Parathyroid adenoma (tissue), 2 donors: Measurements from ENCODE around the gene DENND4A.

Experiments
- H2AFZ ChIP-seq: fragments of 300-600 bp; sonication (generic); one replicate; pipeline ENCODE4 v1.7.0; 2017; ENCODE audit warnings: antibody characterized with exemption, mild to moderate bottlenecking
- H3K27ac ChIP-seq: fragments of 300-600 bp; sonication (generic); one replicate; pipeline ENCODE4 v1.7.0; 2017
- H3K27me3 ChIP-seq: fragments of 300-600 bp; sonication (generic); one replicate; pipeline ENCODE4 v1.7.0; 2017; ENCODE audit warnings: low read length; ENCODE audit not compliant: control insufficient read depth, insufficient read depth
- H3K36me3 ChIP-seq: fragments of 300-600 bp; sonication (generic); one replicate; pipeline ENCODE4 v1.7.0; 2017; ENCODE audit warnings: low read length; ENCODE audit not compliant: control insufficient read depth, insufficient read depth
- H3K4me1 ChIP-seq: fragments of 300-600 bp; sonication (generic); one replicate; pipeline ENCODE4 v1.7.0; 2017; ENCODE audit warnings: control low read depth
- H3K4me2 ChIP-seq: fragments of 300-600 bp; sonication (generic); one replicate; pipeline ENCODE4 v1.7.0; 2017; ENCODE audit warnings: low read length
- H3K4me3 ChIP-seq: fragments of 300-600 bp; sonication (generic); one replicate; pipeline ENCODE4 v1.7.0; 2017; ENCODE audit warnings: low read depth, low read length
- H3K79me2 ChIP-seq: fragments of 300-600 bp; sonication (generic); one replicate; pipeline ENCODE4 v1.7.0; 2017; ENCODE audit warnings: control low read depth
- H3K9ac ChIP-seq: fragments of 300-600 bp; sonication (generic); one replicate; pipeline ENCODE4 v1.7.0; 2017; ENCODE audit warnings: mild to moderate bottlenecking
- H3K9me3 ChIP-seq: fragments of 300-600 bp; sonication (generic); one replicate; pipeline ENCODE4 v1.7.0; 2017; ENCODE audit warnings: low read length; ENCODE audit not compliant: control insufficient read depth
- TF ChIP-seq, protein P1 (sequence below): fragments of 300-600 bp; sonication (generic); IDR thresholded peaks from one replicate; pipeline ENCODE4 v1.7.0; 2017; ENCODE audit warnings: antibody characterized with exemption, mild to moderate bottlenecking
- donor health status: primary hyperparathyroidism.

The DENND4A gene

DNA sequence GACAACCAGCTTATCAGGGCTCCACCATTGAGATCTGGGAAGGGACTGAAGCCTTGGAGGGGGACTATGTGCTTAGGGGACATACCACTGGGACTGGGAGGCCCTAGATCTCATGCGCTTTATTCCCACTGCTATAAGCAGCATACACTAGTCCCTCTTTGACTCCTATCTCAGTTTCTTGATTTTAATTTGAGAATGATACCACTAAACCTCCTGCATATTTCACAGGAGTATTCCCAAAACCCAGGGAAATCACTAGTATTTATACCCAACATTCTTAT, 141.1 kb downstream of the DENND4A start:
- Histone ChIP-seq H3K4me3 (no peak overlapping the region), H3K4me1 (no peaks in the 10 kb centered on the region), H3K27ac (no peak overlapping the region), H3K27me3 (no peaks in the 10 kb centered on the region), H2AFZ (no peak overlapping the region), H3K79me2 (no peaks in the 10 kb centered on the region), H3K9me3 (no peaks in the 10 kb centered on the region), H3K9ac (no peak overlapping the region), H3K36me3 (no peaks in the 10 kb centered on the region), H3K4me2 (no peak overlapping the region)
- TF ChIP-seq, protein P1, sequence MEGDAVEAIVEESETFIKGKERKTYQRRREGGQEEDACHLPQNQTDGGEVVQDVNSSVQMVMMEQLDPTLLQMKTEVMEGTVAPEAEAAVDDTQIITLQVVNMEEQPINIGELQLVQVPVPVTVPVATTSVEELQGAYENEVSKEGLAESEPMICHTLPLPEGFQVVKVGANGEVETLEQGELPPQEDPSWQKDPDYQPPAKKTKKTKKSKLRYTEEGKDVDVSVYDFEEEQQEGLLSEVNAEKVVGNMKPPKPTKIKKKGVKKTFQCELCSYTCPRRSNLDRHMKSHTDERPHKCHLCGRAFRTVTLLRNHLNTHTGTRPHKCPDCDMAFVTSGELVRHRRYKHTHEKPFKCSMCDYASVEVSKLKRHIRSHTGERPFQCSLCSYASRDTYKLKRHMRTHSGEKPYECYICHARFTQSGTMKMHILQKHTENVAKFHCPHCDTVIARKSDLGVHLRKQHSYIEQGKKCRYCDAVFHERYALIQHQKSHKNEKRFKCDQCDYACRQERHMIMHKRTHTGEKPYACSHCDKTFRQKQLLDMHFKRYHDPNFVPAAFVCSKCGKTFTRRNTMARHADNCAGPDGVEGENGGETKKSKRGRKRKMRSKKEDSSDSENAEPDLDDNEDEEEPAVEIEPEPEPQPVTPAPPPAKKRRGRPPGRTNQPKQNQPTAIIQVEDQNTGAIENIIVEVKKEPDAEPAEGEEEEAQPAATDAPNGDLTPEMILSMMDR = no peak

DNA sequence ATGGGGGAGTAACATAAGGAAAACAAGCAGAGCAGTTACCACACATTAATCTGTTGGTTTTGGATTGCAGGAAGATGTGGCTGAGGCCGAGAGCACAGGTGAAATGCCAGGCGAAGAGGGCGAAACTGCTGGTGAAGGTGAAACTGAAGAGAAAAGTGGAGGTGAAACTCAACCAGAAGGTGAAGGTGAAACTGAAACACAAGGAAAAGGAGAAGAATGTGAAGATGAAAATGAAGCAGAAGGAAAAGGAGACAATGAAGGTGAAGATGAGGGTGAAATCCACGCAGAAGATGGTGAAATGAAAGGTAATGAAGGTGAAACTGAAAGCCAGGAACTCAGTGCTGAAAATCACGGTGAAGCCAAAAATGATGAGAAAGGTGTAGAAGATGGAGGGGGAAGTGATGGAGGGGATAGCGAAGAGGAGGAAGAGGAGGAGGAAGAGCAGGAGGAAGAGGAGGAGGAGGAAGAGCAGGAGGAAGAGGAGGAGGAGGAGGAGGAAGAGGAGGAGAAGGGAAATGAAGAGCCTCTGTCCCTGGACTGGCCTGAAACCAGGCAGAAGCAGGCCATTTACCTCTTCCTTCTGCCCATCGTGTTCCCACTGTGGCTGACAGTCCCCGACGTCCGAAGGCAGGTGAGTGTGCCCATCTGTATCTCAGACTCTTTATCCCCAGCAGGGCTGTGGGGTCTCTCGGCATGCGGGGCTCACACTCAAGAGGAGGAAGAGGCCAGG, 141.6 kb downstream of the DENND4A start:
- H3K4me3 ChIP-seq = no peak overlapping the region
- H3K9me3 ChIP-seq = no peaks in the 10 kb centered on the region
- H3K9ac ChIP-seq = no peak overlapping the region
- TF ChIP-seq, protein P1 = no peak
- no peak overlapping the region for H3K4me2 ChIP-seq
- no peak overlapping the region for H3K27ac ChIP-seq
- H3K27me3 ChIP-seq = no peaks in the 10 kb centered on the region
- no peaks in the 10 kb centered on the region for H3K79me2 ChIP-seq
- no peaks in the 10 kb centered on the region for H3K4me1 ChIP-seq
- no peaks in the 10 kb centered on the region for H3K36me3 ChIP-seq
- no peak overlapping the region for H2AFZ ChIP-seq

DNA sequence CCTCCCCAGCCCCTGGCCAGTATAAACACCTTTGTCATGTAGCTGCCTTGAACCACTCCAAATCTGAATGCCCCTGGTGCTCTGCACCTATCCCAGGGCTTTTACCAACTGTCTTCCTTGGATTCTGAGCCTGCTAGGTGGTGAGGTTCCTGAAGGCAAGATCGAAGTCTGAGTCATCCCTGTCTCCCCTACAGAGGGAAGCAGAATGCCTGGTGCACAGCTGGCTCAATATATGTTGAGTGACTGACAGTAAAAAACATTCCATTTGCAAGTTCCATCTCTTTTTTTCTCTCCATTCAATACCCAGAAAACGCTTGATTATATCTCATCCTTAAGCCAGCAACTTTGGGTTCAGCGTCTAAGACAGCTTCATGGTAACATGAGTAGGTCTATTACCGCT, 145.6 kb downstream of the DENND4A start:
- Histone ChIP-seq H3K27me3 (no peaks in the 10 kb centered on the region), H3K9ac (no peak overlapping the region), H3K27ac (no peak overlapping the region), H2AFZ (no peak overlapping the region), H3K4me3 (no peak overlapping the region), H3K79me2 (no peaks in the 10 kb centered on the region), H3K36me3 (no peaks in the 10 kb centered on the region), H3K4me2 (no peak overlapping the region), H3K9me3 (no peaks in the 10 kb centered on the region), H3K4me1 (no peaks in the 10 kb centered on the region)
- TF ChIP-seq, protein P1 = no peak

DNA sequence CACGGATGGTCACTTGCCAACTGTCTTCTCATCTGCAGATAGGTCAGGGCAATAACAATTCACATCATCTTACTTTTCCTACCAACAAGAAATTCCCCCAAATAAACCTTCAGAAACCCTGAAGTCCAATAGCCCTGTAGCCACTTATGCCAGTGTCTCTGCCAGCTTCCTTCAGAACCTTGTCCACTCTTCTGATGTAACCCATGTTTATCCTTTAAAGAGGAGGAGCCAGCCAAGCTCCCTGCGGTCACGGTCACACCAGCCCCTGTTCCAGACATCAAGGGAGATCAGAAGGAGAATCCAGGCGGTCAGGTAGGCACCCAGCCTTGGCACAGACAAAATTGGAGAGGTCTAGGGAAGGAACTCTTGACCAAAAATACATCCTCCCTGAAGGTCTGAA, 146.7 kb downstream of the DENND4A start:
- Histone ChIP-seq H3K27me3 (no peaks in the 10 kb centered on the region), H3K4me3 (no peak overlapping the region), H3K4me2 (no peak overlapping the region), H3K9ac (no peak overlapping the region), H3K36me3 (no peaks in the 10 kb centered on the region), H3K79me2 (no peaks in the 10 kb centered on the region), H3K9me3 (no peaks in the 10 kb centered on the region), H2AFZ (no peak overlapping the region), H3K27ac (no peak overlapping the region), H3K4me1 (no peaks in the 10 kb centered on the region)
- TF ChIP-seq, protein P1 = no peak

DNA sequence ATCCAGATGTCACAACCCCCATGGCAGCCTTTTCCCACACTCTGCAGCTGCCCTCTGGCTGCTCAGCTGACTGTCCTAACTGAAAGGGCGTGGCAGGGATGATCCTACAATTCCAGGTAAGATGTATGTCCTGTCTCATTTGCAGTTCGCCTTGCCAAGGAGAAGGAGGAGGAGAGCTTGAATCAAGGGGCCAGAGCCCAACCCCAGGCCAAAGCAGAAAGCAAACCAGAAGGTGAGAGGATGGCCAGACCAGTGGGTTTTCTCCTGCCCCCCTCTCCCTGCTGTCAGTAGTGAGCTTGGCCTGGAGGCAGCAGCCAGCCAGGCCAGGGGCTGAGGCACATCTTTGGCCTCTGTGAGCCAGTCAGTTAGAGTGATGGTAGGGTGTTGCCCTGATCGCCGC, 147.8 kb downstream of the DENND4A start:
- Histone ChIP-seq H3K36me3 (no peaks in the 10 kb centered on the region), H3K4me2 (no peak overlapping the region), H2AFZ (no peak overlapping the region), H3K9me3 (no peaks in the 10 kb centered on the region), H3K4me1 (no peaks in the 10 kb centered on the region), H3K4me3 (no peak overlapping the region), H3K27me3 (no peaks in the 10 kb centered on the region), H3K9ac (no peak overlapping the region), H3K79me2 (no peaks in the 10 kb centered on the region), H3K27ac (no peak overlapping the region)
- TF ChIP-seq, protein P1 = no peak
